OCI-LY7 (cell line): ENCODE results near the gene MYCN. TPM values are rescaled to one million over a fixed set of nuclear protein-coding genes. Genes with fewer than 3 reads are reported as not detected.

Source experiments
- BruUV-seq: library from RNA; stranded (reverse); fragments of 400-500 nt; replicated peaks from 2 replicates; lab custom pipeline; 2021; lab: Mats Ljungman, UMichigan
- CTCF ChIA-PET: fragments of 300-600 bp; sonication (Branson Sonifier 250); formaldehyde crosslinking; loops from one replicate; lab custom pipeline; 2022; ENCODE audit warnings: antibody characterized with exemption; ENCODE audit not compliant: unreplicated experiment; lab: Charles Lee
- POLR2A ChIA-PET: fragments of 300-600 bp; sonication (Branson Sonifier 250); formaldehyde crosslinking; loops from one replicate; lab custom pipeline; 2022; ENCODE audit warnings: antibody characterized with exemption; lab: Charles Lee
- DNase-seq: peaks from one replicate; pipeline ENCODE4 v3.0.0-alpha.2; 2015; ENCODE audit warnings: low spot score
- H2AFZ ChIP-seq: fragments of 200-600 bp; sonication (generic), shearing (Covaris generic); 2 replicates; pipeline ENCODE4 v1.6.1; 2014; ENCODE audit warnings: mild to moderate bottlenecking, antibody characterized with exemption, low read length, moderate library complexity
- H3K27ac ChIP-seq: fragments of 200-600 bp; sonication (generic); 2 replicates; pipeline ENCODE4 v1.5.1; 2014; ENCODE audit warnings: mixed run types, low read depth, mild to moderate bottlenecking, moderate library complexity, low read length, inconsistent platforms; ENCODE audit not compliant: poor library complexity, severe bottlenecking
- H3K36me3 ChIP-seq: fragments of 200-600 bp; sonication (generic); 2 replicates; pipeline ENCODE4 v1.6.1; 2014; ENCODE audit warnings: mild to moderate bottlenecking, antibody characterized with exemption, low read length, moderate library complexity, mixed read lengths; ENCODE audit not compliant: insufficient read depth
- H3K4me1 ChIP-seq: fragments of 200-600 bp; sonication (generic); 2 replicates; pipeline ENCODE4 v1.5.1; 2014; ENCODE audit warnings: mild to moderate bottlenecking, low read length; ENCODE audit not compliant: insufficient read depth, poor library complexity, severe bottlenecking
- H3K4me2 ChIP-seq: fragments of 200-600 bp; sonication (generic); 2 replicates; pipeline ENCODE4 v1.6.1; 2014; ENCODE audit warnings: mild to moderate bottlenecking, low read length
- H3K4me3 ChIP-seq: fragments of 200-600 bp; sonication (generic); 2 replicates; pipeline ENCODE4 v1.5.1; 2014; ENCODE audit warnings: mild to moderate bottlenecking, low read depth, low read length; ENCODE audit not compliant: poor library complexity, severe bottlenecking
- H3K79me2 ChIP-seq: fragments of 200-600 bp; sonication (generic); 2 replicates; pipeline ENCODE4 v1.6.1; 2016; ENCODE audit warnings: low read depth, mild to moderate bottlenecking, low read length, moderate library complexity, mixed read lengths; ENCODE audit not compliant: insufficient read depth
- H3K9me2 ChIP-seq: fragments of 200-600 bp; sonication (generic); 2 replicates; pipeline ENCODE4 v1.6.1; 2016; ENCODE audit warnings: mild to moderate bottlenecking, low read length, mixed read lengths; ENCODE audit not compliant: insufficient read depth
- H3K9me3 ChIP-seq: fragments of 200-600 bp; sonication (generic); 2 replicates; pipeline ENCODE4 v1.6.1; 2014; ENCODE audit warnings: mild to moderate bottlenecking, mixed run types, low read length, mixed read lengths
- H4K20me1 ChIP-seq: fragments of 200-600 bp; sonication (generic); 2 replicates; pipeline ENCODE4 v1.6.1; 2014; ENCODE audit warnings: mild to moderate bottlenecking, antibody characterized with exemption, low read length, moderate library complexity, mixed read lengths; ENCODE audit not compliant: insufficient read depth
- CTCF ChIP-seq: fragments of 200-600 bp; sonication (generic); conservative IDR thresholded peaks from 2 replicates; pipeline ENCODE4 v1.5.1; 2014; ENCODE audit warnings: mild to moderate bottlenecking, antibody characterized with exemption, low read length, moderate library complexity, mixed read lengths
- EZH2phosphoT487 ChIP-seq: fragments of 200-600 bp; sonication (generic); IDR thresholded peaks from 2 replicates; pipeline ENCODE4 v1.6.1; 2018; ENCODE audit warnings: low read depth, borderline replicate concordance, mild to moderate bottlenecking, mixed run types, antibody characterized with exemption, low read length, moderate library complexity, mixed read lengths
- intact Hi-C: fragments of 100-400 bp; cut with micrococcal nuclease; formaldehyde crosslinking; loops from one replicate; pipeline ENCODE4 v1.10.0; 2022; ENCODE audit not compliant: unreplicated experiment
- total RNA-seq, 2 experiments: library from RNA; depleted of rRNA in 1 of 2; stranded (reverse); fragments of >200 nt in 1 of 2; shearing (Covaris generic) in 1 of 2; gene quantifications; 2 replicates each; pipeline ENCODE4 v1.2.3, GENCODE V29; 2014 to 2022

MYCN gene
- total RNA-seq, 2 experiments from 2014 or later: not detected

- H4K20me1 ChIP-seq: no peaks in the 10 kb centered on the region
- H2AFZ ChIP-seq: no peak overlapping the region
- H3K4me2 ChIP-seq: no peak overlapping the region
- H3K36me3 ChIP-seq: no peaks in the 10 kb centered on the region
- BruUV-seq: no TSS peak
- no peak overlapping the region for H3K27ac ChIP-seq
- intact Hi-C loops: no loop called here
- H3K4me1 ChIP-seq: no peaks in the 10 kb centered on the region
- H3K4me3 ChIP-seq: no peak overlapping the region
- CTCF ChIA-PET: no interaction called here
- TF ChIP-seq EZH2phosphoT487 (no peak), CTCF (no peak)
- no peaks in the 10 kb centered on the region for H3K9me2 ChIP-seq
- no peak for DNase-seq
- H3K9me3 ChIP-seq: no peaks in the 10 kb centered on the region
- no peaks in the 10 kb centered on the region for H3K79me2 ChIP-seq
- POLR2A ChIA-PET: no interaction called here
Measured at GRCh38 chr2:15920696-15921095, 19.7 kb upstream of the MYCN start.

- intact Hi-C loops: no loop called here
- DNase-seq: no peak
- Histone ChIP-seq H3K4me3 (no peak overlapping the region), H3K4me1 (no peaks in the 10 kb centered on the region), H3K4me2 (no peak overlapping the region), H2AFZ (no peak overlapping the region), H4K20me1 (no peaks in the 10 kb centered on the region), H3K36me3 (no peaks in the 10 kb centered on the region), H3K9me3 (no peaks in the 10 kb centered on the region), H3K27ac (no peak overlapping the region), H3K9me2 (no peaks in the 10 kb centered on the region), H3K79me2 (no peaks in the 10 kb centered on the region)
- CTCF ChIA-PET: no interaction called here
- POLR2A ChIA-PET: interaction anchor here (0.6 kb wide), 1 partner anchor 473 kb away, joined by 3 read pairs; no protein-coding TSS in a partner anchor
- no peak for TF ChIP-seq EZH2phosphoT487
- no peak for TF ChIP-seq CTCF
- no TSS peak for BruUV-seq
Measured at GRCh38 chr2:15923597-15923996, 16.8 kb upstream of the MYCN start.

GRCh38 chr2:15925819-15926218, 14.5 kb upstream of the MYCN start:
- no peaks in the 10 kb centered on the region for H3K79me2 ChIP-seq
- H4K20me1 ChIP-seq: no peaks in the 10 kb centered on the region
- H3K36me3 ChIP-seq: no peaks in the 10 kb centered on the region
- H3K27ac ChIP-seq: no peak overlapping the region
- no peaks in the 10 kb centered on the region for H3K4me1 ChIP-seq
- POLR2A ChIA-PET: no interaction called here
- H3K9me2 ChIP-seq: no peaks in the 10 kb centered on the region
- TF ChIP-seq EZH2phosphoT487 (no peak), CTCF (no peak)
- BruUV-seq: no TSS peak
- intact Hi-C loops: no loop called here
- no peak for DNase-seq
- CTCF ChIA-PET: no interaction called here
- no peak overlapping the region for H2AFZ ChIP-seq
- H3K4me3 ChIP-seq: no peak overlapping the region
- H3K4me2 ChIP-seq: no peak overlapping the region
- H3K9me3 ChIP-seq: no peaks in the 10 kb centered on the region
